ENCODE data around the gene HES4.

Gene HES4

GRCh38 chr1:970242-970972 lies 29.5 kb downstream of the HES4 start:
- no peak for TF ChIP-seq ZBTB7A (IDR thresholded peaks at IDR 0.05; ENCODE audit: low read depth)
- no peak for TF ChIP-seq EGR1 (IDR thresholded peaks at IDR 0.05)
- no peak for TF ChIP-seq USF1 (IDR thresholded peaks at IDR 0.05)

GRCh38 chr1:969260-969855 lies 30.5 kb downstream of the HES4 start:
- TF ChIP-seq USF1 (IDR thresholded peaks at IDR 0.05) (no peak), REST (IDR thresholded peaks at IDR 0.05; ENCODE audit: low read depth) (no peak), RAD21 (IDR thresholded peaks at IDR 0.05; ENCODE audit: low read depth) (no peak), TCF12 (IDR thresholded peaks at IDR 0.05; ENCODE audit: low read depth) (no peak), TEAD4 (IDR thresholded peaks at IDR 0.05) (no peak), NFIC (IDR thresholded peaks at IDR 0.05) (no peak), EGR1 (IDR thresholded peaks at IDR 0.05) (no peak), CEBPB (IDR thresholded peaks at IDR 0.05) (no peak), MAX (IDR thresholded peaks at IDR 0.05) (no peak), FOXM1 (IDR thresholded peaks at IDR 0.05; ENCODE audit: borderline replicate concordance, low read depth) (no peak), ZBTB7A (IDR thresholded peaks at IDR 0.05; ENCODE audit: low read depth) (no peak), YY1 (IDR thresholded peaks at IDR 0.05; ENCODE audit: low read depth) (no peak), EP300 (IDR thresholded peaks at IDR 0.05; ENCODE audit: borderline replicate concordance) (no peak), CREB1 (IDR thresholded peaks at IDR 0.05; ENCODE audit: low read depth) (no peak), TAF1 (IDR thresholded peaks at IDR 0.05; ENCODE audit: low read depth) (no peak)

GRCh38 chr1:967466-968343 lies 32.2 kb downstream of the HES4 start:
- TF ChIP-seq CEBPB (IDR thresholded peaks at IDR 0.05) = no peak
- no peak for TF ChIP-seq ZBTB7A (IDR thresholded peaks at IDR 0.05; ENCODE audit: low read depth)
- TF ChIP-seq TEAD4 (IDR thresholded peaks at IDR 0.05) = peak; percentile 29; the same call in 1 of the 2 replicates
- TF ChIP-seq EP300 (IDR thresholded peaks at IDR 0.05; ENCODE audit: borderline replicate concordance) = no peak
- TF ChIP-seq NFIC (IDR thresholded peaks at IDR 0.05) = 0 out of 2 replicates have a peak, but pooled peaks have one; percentile 25

- TF ChIP-seq MAX (IDR thresholded peaks at IDR 0.05) (peak; percentile 71; the same call in 1 of the 2 replicates), RAD21 (IDR thresholded peaks at IDR 0.05; ENCODE audit: low read depth) (no peak), TAF1 (IDR thresholded peaks at IDR 0.05; ENCODE audit: low read depth) (no peak; the same call in 1 of the 2 replicates), CREB1 (IDR thresholded peaks at IDR 0.05; ENCODE audit: low read depth) (no peak), NFIC (IDR thresholded peaks at IDR 0.05) (no peak), EGR1 (IDR thresholded peaks at IDR 0.05) (no peak), USF1 (IDR thresholded peaks at IDR 0.05) (peak; percentile 54; the same call in 1 of the 2 replicates), TCF12 (IDR thresholded peaks at IDR 0.05; ENCODE audit: low read depth) (no peak), TEAD4 (IDR thresholded peaks at IDR 0.05) (no peak), ZBTB7A (IDR thresholded peaks at IDR 0.05; ENCODE audit: low read depth) (peak; percentile 50; the same call in 1 of the 2 replicates), YY1 (IDR thresholded peaks at IDR 0.05; ENCODE audit: low read depth) (no peak), REST (IDR thresholded peaks at IDR 0.05; ENCODE audit: low read depth) (no peak), CEBPB (IDR thresholded peaks at IDR 0.05) (no peak), FOXM1 (IDR thresholded peaks at IDR 0.05; ENCODE audit: borderline replicate concordance, low read depth) (no peak), EP300 (IDR thresholded peaks at IDR 0.05; ENCODE audit: borderline replicate concordance) (no peak)
Observed at GRCh38 chr1:966704-967300, 33.1 kb downstream of the HES4 start.
